CD4-positive, alpha-beta T cell treated with Interleukin-6 for 4 hours (primary cell): ENCODE data around the gene CCND3.

ENCODE experiments used
- DNase-seq: peaks from one replicate; pipeline ENCODE4 v3.0.0-alpha.2; 2020; ENCODE audit warnings: mixed read lengths

CCND3 gene

DNA sequence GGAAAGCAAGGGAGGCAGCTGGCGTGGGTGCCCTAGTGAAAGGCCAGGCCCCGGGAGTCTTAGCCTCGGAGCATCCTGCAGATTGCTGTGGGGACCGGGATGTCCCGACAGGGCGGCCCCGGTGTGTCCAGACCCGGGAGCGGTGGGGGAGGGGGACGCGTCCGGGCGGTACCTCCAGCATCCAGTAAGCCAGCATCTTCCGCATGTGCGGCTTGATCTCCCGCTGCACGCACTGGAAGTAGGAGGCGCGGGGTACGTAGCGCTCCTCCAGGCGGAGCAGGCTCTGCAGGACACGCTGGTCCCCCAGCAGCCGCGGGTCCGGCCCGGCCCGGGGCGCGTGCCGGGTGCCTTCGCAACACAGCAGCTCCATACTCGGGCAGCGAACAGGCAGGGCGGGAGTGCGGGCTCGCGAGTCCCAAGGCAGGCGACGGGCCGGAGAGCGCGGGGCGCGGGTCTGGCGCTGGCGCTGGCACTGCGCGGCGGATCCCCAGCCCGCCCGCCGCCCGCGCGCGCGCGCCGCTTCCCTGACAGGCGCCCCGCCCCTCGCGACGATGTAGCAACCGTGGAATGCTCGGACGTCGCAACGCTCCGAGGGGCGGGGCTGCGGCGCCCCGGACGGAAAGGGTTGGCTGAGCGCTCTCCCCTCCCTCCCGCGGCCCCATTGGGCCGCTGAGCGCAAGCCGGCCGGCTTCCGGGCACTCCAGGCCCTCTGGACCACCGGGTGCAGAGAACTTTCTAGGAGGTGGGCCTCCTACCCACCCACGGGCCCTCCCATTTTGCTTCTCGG lies at the start of gene CCND3:
Gene CCND3, minus strand, starts transcription at position 529 of the 787 bp plus-strand sequence. Its CDS starts 159 bp downstream, at position 370.
- DNase-seq, result peak; percentile 92

GRCh38 chr6:41986339-41986738 lies 44.7 kb upstream of the CCND3 start:
- no peak for DNase-seq

- no peak for DNase-seq
Measured at GRCh38 chr6:41984623-41985022, 43.0 kb upstream of the CCND3 start.

DNA sequence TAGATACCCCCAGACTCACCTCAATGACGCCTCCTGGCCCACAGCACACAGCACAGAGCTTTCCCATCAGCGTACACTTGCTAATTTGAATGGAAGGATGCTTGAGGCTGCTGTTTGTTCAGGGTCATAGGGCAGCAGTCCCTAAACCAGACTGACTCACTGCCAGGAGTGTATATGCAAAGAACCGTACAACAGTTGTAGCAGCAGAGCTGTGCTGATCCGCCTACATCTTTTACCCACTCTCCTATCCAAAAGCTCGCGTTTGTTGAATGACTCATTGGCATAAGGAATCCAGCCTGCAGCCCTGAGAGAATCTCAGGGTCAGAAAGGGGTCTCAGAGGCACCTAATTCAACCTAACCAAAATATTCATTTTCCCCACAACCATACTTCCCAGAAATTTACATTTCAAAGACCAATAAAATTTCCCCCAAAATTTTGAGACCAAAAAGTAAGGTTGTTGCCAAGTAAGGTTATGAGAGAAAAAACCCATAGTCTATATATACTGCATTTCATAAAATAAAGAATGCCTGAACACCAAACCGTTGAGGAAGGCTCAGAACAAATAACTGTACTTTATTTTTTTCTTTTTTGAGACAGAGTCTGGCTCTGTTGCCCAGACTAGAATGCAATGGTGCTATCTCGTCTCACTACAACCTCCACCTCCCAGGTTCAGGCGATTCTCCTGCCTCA lies 35.3 kb upstream of the CCND3 start:
- peak; percentile 31 for DNase-seq

DNA sequence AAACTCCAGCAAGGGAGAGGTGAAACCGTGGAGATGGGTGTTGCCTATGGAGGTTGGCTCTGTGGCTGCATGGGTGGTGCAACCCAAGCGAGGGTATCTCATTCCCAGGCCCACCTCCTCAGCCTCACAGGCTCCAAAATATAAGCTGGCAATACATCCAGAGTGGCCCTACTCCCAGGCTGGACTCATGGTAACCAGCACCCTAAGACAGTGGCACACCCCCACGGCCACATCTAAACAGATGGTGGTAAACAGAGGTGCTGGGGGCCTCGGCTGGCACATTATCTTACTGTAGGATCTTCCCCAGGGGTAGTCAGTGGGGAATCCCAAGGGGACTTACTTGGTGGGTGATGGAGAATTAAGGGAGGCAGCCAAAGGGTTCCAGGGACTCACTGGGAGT lies 33.7 kb upstream of the CCND3 start:
- no peak for DNase-seq

DNA sequence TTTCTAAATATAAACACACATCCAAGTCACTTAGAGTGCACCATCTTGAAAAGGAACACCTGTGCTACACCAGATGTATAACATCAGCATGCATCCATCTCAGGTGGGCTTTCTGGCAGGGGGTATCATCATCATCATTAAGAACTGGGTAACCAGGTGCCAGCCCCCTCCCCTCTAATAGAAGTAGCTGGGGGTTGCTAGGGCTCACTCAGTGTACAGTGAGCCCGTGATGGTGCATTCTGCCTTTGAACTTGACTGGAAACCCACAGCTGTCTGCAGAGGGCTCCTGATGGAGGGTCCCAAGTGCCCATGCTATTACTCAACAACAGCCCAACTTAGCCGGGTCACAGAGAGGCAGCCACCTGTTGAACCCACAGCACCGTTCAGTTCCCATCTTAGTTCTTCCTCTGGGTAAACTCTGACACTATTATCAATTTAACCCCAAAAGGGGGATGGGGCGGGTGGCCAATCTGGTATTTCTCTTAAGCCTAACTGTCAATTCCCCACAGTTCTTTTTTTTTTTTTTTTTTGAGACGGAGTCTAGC lies 32.7 kb upstream of the CCND3 start:
- DNase-seq, result no peak

DNA sequence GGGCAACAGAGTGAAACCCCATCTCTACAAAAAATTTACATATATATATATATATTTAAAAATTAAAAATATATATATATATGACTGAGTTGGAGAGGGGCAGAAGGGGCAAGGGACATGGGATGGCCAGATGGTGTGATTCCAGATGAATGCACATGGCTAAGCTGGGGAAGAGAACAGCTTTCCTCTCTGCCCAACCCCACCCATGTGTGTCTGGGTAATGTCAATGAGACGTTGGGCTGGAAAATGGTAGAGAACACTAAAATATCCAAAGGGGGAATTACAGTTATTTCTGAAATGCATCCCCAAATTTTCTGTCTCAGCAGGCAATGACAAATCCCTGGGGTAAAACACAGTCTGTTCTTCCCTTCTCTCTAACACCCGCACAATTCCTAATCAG lies 31.2 kb upstream of the CCND3 start:
- DNase-seq, result no peak

DNA sequence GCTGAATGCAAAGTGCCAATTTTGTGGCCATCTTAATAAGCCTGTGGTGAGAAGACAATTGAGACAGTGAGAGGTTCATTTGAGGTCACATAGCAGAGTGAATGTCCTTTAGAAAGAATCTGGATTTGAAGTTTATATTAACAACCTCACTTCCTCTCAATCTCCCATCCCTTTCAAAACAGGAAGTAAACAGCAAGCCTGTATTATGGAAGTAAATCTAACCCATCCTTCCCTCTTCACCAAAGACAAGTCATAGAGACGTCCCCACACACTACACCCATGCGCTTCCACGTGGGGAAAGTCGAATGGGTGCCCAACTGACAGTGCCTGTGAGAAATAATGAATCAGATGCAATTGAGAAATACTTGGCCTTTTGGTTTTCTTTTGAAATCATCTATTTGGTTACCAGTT lies 28.8 kb upstream of the CCND3 start:
- DNase-seq, result peak; percentile 18

GRCh38 chr6:41967312-41968287 lies 26.0 kb upstream of the CCND3 start:
- DNase-seq, result no peak

- DNase-seq, result no peak
Measured at GRCh38 chr6:41966961-41967311, 25.3 kb upstream of the CCND3 start.

GRCh38 chr6:41966214-41966920 lies 24.8 kb upstream of the CCND3 start:
- DNase-seq, result no peak

DNA sequence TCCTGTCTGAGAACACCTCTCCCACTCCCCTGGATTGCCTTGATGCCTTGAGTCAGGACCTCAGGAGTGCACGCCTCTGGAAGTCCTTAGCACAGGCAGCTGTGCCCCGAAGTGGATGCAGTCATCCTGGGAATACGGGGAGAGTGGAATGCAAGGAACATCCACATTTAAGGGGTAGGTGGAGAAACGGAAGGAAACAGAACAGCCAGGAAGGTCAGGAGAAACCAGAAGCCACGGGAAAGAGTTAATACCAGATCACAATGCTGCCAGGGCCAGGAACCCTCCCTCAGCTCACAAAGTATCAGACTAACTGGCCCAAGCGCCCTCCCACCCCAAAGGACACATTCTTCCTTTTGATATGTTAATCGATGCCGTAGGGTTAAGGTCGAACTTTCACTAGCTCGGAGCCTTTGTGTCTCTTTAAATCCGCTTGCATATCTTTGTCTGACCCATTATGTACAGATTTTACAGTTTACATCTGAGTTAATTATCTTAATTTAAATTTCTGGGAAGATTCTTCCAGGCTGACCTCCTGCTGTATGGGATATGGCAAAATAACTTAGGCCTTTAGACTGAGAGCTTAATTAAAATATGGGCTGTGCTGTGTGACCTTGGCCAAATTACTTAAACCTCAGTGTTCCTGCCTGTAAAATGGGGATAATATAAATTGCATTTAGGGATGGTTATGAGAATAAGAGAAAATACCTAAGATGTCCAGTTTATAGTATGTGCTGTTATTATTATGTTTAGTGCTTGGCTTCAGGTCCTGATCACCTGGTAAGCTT lies 24.0 kb upstream of the CCND3 start:
- no peak for DNase-seq

- no peak for DNase-seq
Measured at GRCh38 chr6:41964201-41964887, 22.7 kb upstream of the CCND3 start.

DNA sequence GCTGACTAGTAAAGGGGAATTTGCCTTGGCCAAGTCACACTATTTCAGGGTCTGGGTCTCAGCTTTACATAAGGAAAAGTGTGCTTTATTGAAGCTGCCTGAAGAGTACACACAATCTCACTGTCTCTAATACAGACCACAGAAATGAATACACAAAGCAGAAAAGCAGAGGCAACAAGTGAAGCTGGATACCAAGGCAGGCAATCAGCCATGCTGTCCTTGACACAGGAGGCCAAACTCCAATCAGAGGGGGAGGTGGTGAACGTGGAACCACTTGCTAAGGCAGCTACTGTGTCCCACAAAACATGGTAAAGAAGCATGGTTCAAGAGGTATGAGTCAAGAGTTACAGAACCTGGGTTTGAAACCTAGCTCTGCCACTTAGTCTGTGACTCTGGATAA lies 21.8 kb upstream of the CCND3 start:
- DNase-seq, result no peak

GRCh38 chr6:41960028-41960427 lies 18.4 kb upstream of the CCND3 start:
- no peak for DNase-seq

GRCh38 chr6:41958022-41958856 lies 16.6 kb upstream of the CCND3 start:
- peak; percentile 15 for DNase-seq

DNA sequence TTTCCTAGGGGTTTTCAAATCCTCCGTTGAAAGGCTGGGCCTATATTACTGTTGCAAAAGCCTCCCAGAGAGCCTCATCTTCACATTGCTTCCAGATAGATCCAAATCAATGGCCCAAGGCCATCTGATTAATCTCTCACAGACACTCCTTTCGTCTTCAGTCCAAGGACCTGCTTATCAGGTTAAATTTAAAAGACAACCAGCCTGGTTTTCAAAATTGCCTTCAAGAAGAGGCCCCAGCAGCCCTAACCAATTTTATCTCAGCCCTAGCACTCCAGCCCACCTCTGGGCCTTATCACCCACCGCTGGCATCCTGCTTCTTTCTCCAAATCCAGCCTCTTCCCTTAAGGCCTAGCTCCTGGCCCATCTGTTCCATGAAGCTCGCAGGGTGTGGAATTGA lies 15.5 kb upstream of the CCND3 start:
- no peak for DNase-seq

DNA sequence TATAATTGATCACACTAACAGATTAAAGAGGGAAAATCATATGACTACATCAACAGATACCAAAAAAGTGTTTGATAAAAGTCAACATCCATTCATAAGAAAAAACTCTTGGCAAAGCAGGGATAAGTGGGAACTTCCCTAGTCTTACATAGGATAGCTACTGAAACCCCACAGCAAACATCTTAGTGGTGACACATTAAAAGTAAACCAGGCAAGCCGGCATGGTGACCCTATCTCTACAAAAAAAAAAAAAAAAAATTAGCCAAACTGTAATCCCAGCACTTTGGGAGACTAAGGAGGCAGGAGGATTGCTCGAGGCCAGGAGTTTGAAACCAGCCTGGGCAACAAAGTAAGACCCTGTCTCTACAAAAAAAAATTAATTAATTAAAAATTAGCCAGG lies 13.8 kb upstream of the CCND3 start:
- no peak for DNase-seq

DNA sequence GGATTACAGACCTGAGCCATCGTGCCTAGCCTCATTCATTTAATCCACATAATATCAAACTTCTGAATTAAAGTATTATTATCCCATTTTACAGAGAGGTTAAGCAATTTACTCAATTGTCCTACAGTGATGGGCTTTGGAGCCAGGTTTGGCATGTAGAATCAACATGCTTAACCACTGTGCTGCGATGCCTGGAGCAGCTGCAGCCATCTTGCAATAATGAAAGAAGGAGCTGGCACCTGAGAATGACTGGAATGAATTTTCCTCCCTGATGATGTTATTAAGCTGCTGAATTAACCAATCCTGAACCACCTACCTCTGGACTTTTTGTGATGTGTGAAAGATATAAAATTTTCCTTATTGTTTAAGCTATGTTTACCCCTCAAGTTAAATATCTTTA lies 13.1 kb upstream of the CCND3 start:
- no peak for DNase-seq
